Dedifferentiated amniotic fluid mesenchymal stem cell (primary cell): ENCODE data around the gene TIMM10.
"Not testable (repeated sequence)": the region's sequence is repeated elsewhere in the genome, so short reads cannot be mapped to it uniquely, and the experiment has no call there.

ENCODE experiments used
- DNase-seq: peaks from one replicate; pipeline ENCODE4 v3.0.0-alpha.2; 2016; ENCODE audit errors: extremely low spot score

The TIMM10 gene

GRCh38 chr11:57542582-57542981 lies 12.0 kb upstream of the TIMM10 start:
- DNase-seq = no peak

- DNase-seq = no peak
Observed at GRCh38 chr11:57541169-57541568, 10.6 kb upstream of the TIMM10 start.

GRCh38 chr11:57539342-57539741 lies 8.8 kb upstream of the TIMM10 start:
- DNase-seq = no peak

- no peak for DNase-seq
Observed at GRCh38 chr11:57536947-57537619, 6.5 kb upstream of the TIMM10 start, which contains the start of gene SMTNL1. Gene SMTNL1, plus strand, starts transcription at chr11:57537595. Its CDS starts 5,048 bp downstream, at chr11:57542643.

- DNase-seq = not testable (repeated sequence)
Observed at GRCh38 chr11:57534449-57534848, 3.9 kb upstream of the TIMM10 start.

DNA sequence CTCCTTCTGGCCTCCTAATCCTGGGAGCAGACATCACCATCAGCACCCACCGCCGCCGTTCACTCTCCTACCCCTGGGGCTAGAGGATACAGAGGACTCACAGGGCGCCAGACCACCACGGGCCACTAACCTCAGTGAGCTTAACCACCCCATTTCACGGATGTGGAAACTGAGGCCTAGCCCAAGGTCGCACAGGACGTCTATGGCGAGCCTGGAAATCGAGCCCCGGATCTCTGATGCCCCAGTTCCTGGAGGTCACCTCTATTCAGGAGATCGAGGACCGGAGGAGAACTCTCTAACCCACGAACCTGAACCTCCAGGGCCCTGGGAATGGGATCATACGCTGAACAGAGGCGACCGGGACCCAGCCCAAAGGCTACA lies 349 bp downstream of the TIMM10 start:
- no peak for DNase-seq

DNA sequence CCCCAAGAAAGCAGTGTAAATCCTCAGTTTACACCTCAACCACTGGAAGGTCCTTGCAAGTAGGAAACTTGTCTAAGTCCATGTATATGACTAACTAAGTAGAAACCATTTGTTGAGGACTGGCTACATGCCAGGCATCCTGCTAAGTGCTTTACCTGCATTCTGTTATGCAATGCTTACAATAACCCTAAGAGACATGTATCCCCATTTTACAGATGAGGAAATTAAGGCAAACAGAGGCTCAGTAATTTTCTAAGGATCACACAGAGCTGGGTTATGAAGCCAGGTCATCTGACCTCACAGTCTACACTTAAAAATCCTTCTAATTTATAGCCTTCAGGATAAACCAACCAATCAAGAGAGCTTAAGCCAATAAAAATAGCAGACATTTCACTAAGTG lies 1.5 kb downstream of the TIMM10 start:
- no peak for DNase-seq

DNA sequence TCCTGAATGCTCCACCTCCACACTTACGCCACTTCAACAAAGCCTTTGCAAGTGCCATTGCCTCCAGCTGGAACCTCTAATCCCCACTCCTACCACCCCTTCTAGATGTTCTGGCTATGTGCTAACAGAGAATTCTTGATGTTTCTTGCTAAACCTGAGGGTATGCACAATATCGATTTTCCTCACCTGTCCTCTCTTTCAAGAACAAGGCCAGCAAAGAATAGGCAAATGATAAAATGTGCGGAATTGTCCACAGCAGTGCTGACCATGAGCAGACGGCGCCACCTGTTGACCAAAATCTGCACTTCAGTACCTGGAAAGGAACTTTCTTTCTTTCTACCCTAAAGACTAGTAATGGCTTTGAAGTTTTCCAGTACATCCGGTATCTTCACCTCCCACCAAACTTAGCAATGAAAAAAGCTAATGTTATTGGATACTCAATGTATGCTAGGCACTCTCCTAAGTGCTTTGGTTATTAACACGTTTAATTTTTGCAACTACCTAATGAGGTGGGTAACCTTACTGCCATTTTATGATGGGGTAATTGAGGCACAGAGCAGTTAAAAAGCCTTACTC lies 3.4 kb downstream of the TIMM10 start:
- peak; percentile 34 for DNase-seq

GRCh38 chr11:57523419-57523818 lies 7.1 kb downstream of the TIMM10 start:
- no peak for DNase-seq

DNA sequence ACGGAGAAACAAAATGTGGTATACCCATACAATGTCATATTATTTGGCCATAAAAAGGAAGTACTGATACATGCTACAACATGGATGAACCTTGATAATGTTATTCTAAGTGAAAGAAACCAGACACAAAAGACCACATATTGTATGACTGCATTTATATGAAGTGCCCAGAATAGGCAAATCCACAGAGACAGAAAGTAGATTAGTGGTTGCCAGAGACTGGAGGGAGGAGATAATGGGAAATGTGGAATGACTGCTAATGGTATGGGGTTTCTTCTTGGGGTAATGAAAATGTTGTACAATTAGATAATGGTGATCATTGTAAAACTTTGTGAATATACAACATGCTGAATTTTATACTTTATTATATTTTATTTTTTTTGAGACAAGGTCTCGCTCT lies 9.4 kb downstream of the TIMM10 start:
- DNase-seq = no peak

DNA sequence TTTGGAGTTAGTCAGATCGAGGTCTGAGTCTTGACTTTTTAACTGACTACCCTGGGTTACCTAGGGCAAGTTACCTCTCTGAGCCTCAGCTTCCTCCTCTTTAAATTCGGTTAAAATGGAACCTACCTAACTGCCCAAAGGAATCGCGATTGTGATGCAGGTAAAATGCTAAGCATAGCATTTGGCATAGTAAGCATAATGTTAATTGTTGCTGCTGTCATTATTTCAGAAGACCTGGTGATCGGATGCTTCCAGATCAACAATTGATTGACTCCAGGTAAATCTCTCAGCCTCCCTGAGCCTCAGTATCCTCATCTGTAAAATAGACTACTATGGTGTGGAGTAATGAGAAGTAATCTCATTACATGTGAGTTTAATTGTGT lies 14.5 kb downstream of the TIMM10 start:
- DNase-seq = no peak

- DNase-seq = no peak
Observed at GRCh38 chr11:57515332-57516060, 15.1 kb downstream of the TIMM10 start, which contains the start of gene SLC43A1. Gene SLC43A1, minus strand, starts transcription at chr11:57515702. Its CDS starts 1,591 bp downstream, at chr11:57514111.

DNA sequence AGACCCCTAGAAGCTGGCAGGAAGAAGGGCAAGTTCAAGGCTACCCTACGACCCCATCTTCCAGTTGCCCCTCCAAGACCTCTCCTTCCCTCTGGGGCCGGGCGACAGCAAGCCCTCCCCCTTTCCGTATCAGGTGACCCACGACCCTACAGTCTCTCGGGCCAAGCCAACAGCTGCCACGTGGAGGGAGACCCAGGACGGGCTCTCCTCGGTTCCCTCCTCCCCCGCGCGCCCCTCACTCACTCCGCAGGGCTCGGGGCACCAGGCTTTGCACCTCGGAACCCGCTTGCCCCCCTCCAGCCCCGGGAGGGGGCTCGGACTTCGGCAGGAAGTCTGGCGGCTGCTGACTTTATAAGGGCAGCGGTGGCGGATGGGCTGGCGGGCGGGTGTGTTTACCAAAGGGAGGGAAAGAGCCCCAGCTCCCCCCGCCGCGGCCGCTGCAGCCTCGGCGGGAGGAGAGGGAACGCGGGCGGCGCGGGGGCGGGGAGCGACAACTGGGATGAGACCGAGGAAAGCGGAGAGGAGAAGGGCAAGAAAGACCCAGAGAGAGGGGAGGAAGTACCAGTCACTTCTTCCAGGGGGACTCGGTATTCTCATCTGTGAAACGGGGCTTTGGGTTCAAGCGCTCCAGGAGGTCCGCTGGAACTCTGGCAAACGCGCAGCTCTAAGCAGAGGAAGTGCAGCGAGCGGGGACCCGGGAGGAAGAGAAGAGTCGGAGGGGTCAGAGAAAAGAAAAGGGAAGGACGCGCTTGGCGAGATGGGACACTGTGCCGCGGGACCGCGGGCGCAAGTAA lies 15.8 kb downstream of the TIMM10 start:
- no peak for DNase-seq

GRCh38 chr11:57513911-57514537 lies 16.5 kb downstream of the TIMM10 start:
- no peak for DNase-seq

- DNase-seq = no peak
Observed at GRCh38 chr11:57513452-57513795, 17.1 kb downstream of the TIMM10 start.

DNA sequence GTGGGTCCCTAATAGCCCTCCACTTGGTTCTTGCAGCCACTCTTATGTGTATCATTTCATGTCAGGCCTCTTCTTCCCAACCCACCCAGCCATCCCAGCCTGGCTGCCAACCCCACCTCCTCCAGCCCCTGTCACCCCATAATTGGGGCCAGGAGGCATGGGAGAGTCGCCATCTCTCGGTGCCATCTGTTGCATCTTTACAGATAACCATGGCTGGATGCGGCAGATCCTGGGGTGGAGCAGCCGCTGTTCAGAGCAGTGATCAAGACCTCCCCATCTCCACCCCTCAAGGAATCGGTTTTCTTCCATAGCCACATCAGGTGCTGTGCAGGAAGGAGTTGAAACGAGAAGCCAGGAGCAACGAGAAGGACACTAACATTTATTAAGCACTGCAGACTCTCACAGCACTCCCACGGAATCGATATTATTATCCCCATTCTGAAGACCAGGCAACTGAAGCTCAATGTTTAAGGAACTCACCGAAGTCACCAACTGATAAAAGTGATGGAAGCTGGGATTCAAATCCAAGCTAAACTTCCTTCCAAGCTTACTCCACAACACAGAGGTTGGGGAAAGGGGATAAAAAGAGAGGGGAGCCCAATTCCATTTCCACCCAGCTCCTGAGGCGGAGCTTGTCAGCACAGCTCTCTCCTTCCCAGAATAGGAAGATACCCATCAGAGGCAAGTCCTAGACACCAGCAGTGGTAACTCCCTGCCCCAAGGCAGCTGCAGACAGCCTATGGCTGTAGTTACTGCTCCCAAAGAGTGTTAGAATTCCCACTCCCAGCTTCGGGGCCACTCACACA lies 17.7 kb downstream of the TIMM10 start:
- DNase-seq = no peak

DNA sequence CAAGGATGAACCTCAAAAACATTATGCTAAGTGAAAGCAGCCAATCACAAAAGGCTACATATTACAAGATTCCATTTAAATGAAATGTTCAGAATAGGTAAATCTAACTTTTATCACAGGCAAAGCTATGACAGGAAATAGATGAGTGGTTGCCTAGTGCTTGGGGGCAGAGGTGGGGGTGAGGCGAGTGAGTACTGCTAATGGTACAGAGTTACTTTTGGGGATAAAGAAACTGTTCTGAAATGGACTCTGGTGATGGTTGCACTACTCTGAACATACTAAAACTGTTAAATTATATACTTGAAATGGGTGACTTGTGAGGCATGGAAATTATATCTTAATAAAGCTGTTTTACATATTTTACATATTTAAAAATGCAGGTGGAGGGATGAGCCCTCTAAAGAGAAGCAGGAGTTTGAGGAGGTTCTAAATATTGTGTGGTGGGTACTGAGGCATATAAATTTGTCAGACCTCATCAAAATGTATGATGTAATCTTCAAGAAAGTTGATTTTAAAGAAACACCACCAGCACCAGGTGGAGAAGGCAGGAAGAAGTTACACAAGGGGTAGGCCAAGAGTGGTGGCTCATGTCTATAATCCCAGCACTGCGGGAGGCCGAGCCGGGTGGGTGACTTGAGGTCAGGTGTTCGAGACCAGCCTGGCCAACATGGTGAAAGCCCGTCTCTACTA lies 18.7 kb downstream of the TIMM10 start:
- DNase-seq = no peak

- DNase-seq = no peak
Observed at GRCh38 chr11:57508341-57509170, 22.0 kb downstream of the TIMM10 start.

- no peak for DNase-seq
Observed at GRCh38 chr11:57506522-57506921, 24.0 kb downstream of the TIMM10 start.
